HCT116 (cell line): ENCODE data around the gene MCF2L2. TPM values are rescaled to one million over a fixed set of nuclear protein-coding genes. Genes with fewer than 3 reads are reported as not detected.

Source experiments
- ATAC-seq: fragments of 200-7000 bp; cut with Tn5 transposase; 2 replicates; pipeline ENCODE4 v1.9.1; 2020; ENCODE audit warnings: mild to moderate bottlenecking, moderate library complexity
- BruUV-seq: library from RNA; stranded (reverse); fragments of 400-500 nt; replicated peaks from 2 replicates; lab custom pipeline; 2021; lab: Mats Ljungman, UMichigan
- CTCF ChIA-PET: fragments of 300-600 bp; sonication (Branson Sonifier 250); formaldehyde crosslinking; loops from one replicate; lab custom pipeline; 2021; ENCODE audit warnings: antibody characterized with exemption; lab: Charles Lee
- POLR2A ChIA-PET: fragments of 300-600, 350-600 bp; sonication (Branson Sonifier 250); formaldehyde crosslinking; loops from one replicate; lab custom pipeline; 2021; ENCODE audit warnings: antibody characterized with exemption; lab: Charles Lee
- RAD21 ChIA-PET, 2 experiments: fragments of 300-600 bp; sonication (Branson Sonifier 250); formaldehyde crosslinking; loops; one replicate each; lab custom pipeline; 2023; ENCODE audit warnings: low total read pairs in 2 of 2; ENCODE audit not compliant: uncharacterized antibody in 2 of 2, unreplicated experiment in 2 of 2, low non-redundant PET in 1 of 2; lab: Charles Lee
- DNase-seq: peaks from one replicate; pipeline ENCODE4 v3.0.0-alpha.2; 2010; ENCODE audit warnings: low read depth, low spot score
- H2AFZ ChIP-seq: fragments of 200-600 bp; shearing (Covaris generic), sonication (generic); 2 replicates; pipeline ENCODE4 v1.6.1; 2017; ENCODE audit warnings: low read depth, mixed run types, mixed read lengths, antibody characterized with exemption, low read length; ENCODE audit not compliant: poor library complexity, severe bottlenecking
- H3K27ac ChIP-seq: 2 replicates; pipeline ENCODE4 v1.5.1; 2012; ENCODE audit warnings: low read depth, low read length
- H3K27me3 ChIP-seq: fragments of 200-600 bp; sonication (generic); 2 replicates; pipeline ENCODE4 v1.6.1; 2016; ENCODE audit warnings: mixed run types, low read length, mixed read lengths; ENCODE audit not compliant: insufficient read depth
- H3K36me3 ChIP-seq, 2 experiments: fragments of 200-500 bp in 1 of 2; fragments of 200-600 bp in 1 of 2; sonication (Bioruptor generic) in 1 of 2; sonication (generic) in 1 of 2; 2 replicates each; pipeline versions ENCODE4 v1.5.1 to v1.6.1; 2014 to 2016; ENCODE audit warnings: low read length in 2 of 2, inconsistent platforms in 1 of 2, mixed read lengths in 1 of 2, mixed run types in 1 of 2; ENCODE audit not compliant: insufficient read depth in 2 of 2, control insufficient read depth in 1 of 2
- H3K4me1 ChIP-seq, 2 experiments: fragments of 200-600 bp in 1 of 2; sonication (generic) in 1 of 2; 2 replicates each; pipeline versions ENCODE4 v1.5.1 to v1.6.1; 2012 to 2017; ENCODE audit warnings: low read length in 2 of 2, inconsistent platforms in 1 of 2, mild to moderate bottlenecking in 1 of 2, mixed read lengths in 1 of 2, mixed run types in 1 of 2, moderate library complexity in 1 of 2; ENCODE audit not compliant: insufficient read depth in 2 of 2, control insufficient read depth in 1 of 2
- H3K4me2 ChIP-seq: fragments of 200-600 bp; sonication (generic); 2 replicates; pipeline ENCODE4 v1.6.1; 2017; ENCODE audit warnings: mixed run types, low read length, mixed read lengths
- H3K4me3 ChIP-seq, 2 experiments: fragments of 200-600 bp in 1 of 2; sonication (generic) in 1 of 2; replicated peaks in 1 of 2; 2 replicates each; pipeline ENCODE4 v1.5.1; 2011 to 2016; ENCODE audit warnings: low read length in 2 of 2, control low read depth in 1 of 2, low read depth in 1 of 2, mild to moderate bottlenecking in 1 of 2, mixed read lengths in 1 of 2, mixed run types in 1 of 2
- H3K79me2 ChIP-seq: fragments of 200-600 bp; sonication (generic); 2 replicates; pipeline ENCODE4 v1.6.1; 2017; ENCODE audit warnings: mild to moderate bottlenecking, mixed run types, low read length, moderate library complexity, mixed read lengths; ENCODE audit not compliant: insufficient read depth
- H3K9ac ChIP-seq: fragments of 200-600 bp; sonication (generic); 2 replicates; pipeline ENCODE4 v1.6.1; 2016; ENCODE audit warnings: low read length, mixed read lengths
- H3K9me2 ChIP-seq: fragments of 200-600 bp; sonication (generic), shearing (Covaris generic); 2 replicates; pipeline ENCODE4 v1.6.1; 2017; ENCODE audit warnings: mixed run types, mild to moderate bottlenecking, moderate library complexity; ENCODE audit not compliant: insufficient read depth
- H3K9me3 ChIP-seq, 2 experiments: fragments of 200-500 bp in 1 of 2; fragments of 200-600 bp in 1 of 2; sonication (Bioruptor generic) in 1 of 2; sonication (generic) in 1 of 2; 2 replicates each; pipeline ENCODE4 v1.6.1; 2014 to 2017; ENCODE audit warnings: low read length in 2 of 2, mixed read lengths in 2 of 2, inconsistent platforms in 1 of 2, low read depth in 1 of 2, mild to moderate bottlenecking in 1 of 2, mixed run types in 1 of 2, moderate library complexity in 1 of 2; ENCODE audit not compliant: control insufficient read depth in 1 of 2, insufficient read depth in 1 of 2
- H4K20me1 ChIP-seq: fragments of 200-600 bp; sonication (generic), shearing (Covaris generic); 2 replicates; pipeline ENCODE4 v1.6.1; 2017; ENCODE audit warnings: mixed run types, mild to moderate bottlenecking, moderate library complexity; ENCODE audit not compliant: insufficient read depth
- ATF3 ChIP-seq: IDR thresholded peaks from 2 replicates; pipeline ENCODE4 v1.6.1; 2012
- EGR1 ChIP-seq: IDR thresholded peaks from 2 replicates; pipeline ENCODE4 v1.6.1; 2012; ENCODE audit warnings: low read depth
- EZH2phosphoT487 ChIP-seq: fragments of 200-600 bp; IDR thresholded peaks from 2 replicates; pipeline ENCODE4 v1.6.1; 2018; ENCODE audit warnings: antibody characterized with exemption, borderline replicate concordance
- FOSL1 ChIP-seq: IDR thresholded peaks from 2 replicates; pipeline ENCODE4 v1.6.1; 2012; ENCODE audit warnings: low read depth
- JUND ChIP-seq: IDR thresholded peaks from 2 replicates; pipeline ENCODE4 v1.6.1; 2012
- REST ChIP-seq: IDR thresholded peaks from 2 replicates; pipeline ENCODE4 v1.6.1; 2012; ENCODE audit warnings: low read depth
- SRF ChIP-seq: IDR thresholded peaks from 2 replicates; pipeline ENCODE4 v1.6.1; 2012; ENCODE audit warnings: low read depth
- TCF7L2 ChIP-seq: IDR thresholded peaks from 2 replicates; pipeline ENCODE4 v1.7.0; 2011; ENCODE audit warnings: borderline replicate concordance, inconsistent platforms; ENCODE audit not compliant: insufficient read depth, insufficient read length; ENCODE audit errors: extremely low read depth
- YY1 ChIP-seq: IDR thresholded peaks from 2 replicates; pipeline ENCODE4 v1.6.1; 2011; ENCODE audit warnings: low read length, low read depth, moderate library complexity, mild to moderate bottlenecking; ENCODE audit not compliant: insufficient replicate concordance; ENCODE audit errors: extremely low read depth
- ZNF274 ChIP-seq: fragments of 200-500 bp; sonication (Bioruptor generic); IDR thresholded peaks from 2 replicates; pipeline ENCODE4 v1.6.1; 2014; ENCODE audit warnings: mild to moderate bottlenecking, low read depth, low read length, inconsistent platforms
- intact Hi-C: fragments of 100-400 bp; cut with micrococcal nuclease; formaldehyde crosslinking; loops from 2 replicates; pipeline ENCODE4 v1.10.0; 2022
- total RNA-seq: library from RNA; stranded (reverse); gene quantifications from one replicate; pipeline ENCODE4 v1.2.1, GENCODE V29; 2021; ENCODE audit not compliant: unreplicated experiment

Gene MCF2L2
- total RNA-seq, 1 experiment from 2014 or later = 1.5 TPM

- Histone ChIP-seq H3K36me3 (no peaks in the 10 kb centered on the region), H3K4me2 (no peak overlapping the region), H3K9me2 (no peaks in the 10 kb centered on the region), H3K4me3 (no peak overlapping the region), H3K27ac (no peak overlapping the region), H3K9ac (no peak overlapping the region), H3K79me2 (no peaks in the 10 kb centered on the region), H2AFZ (no peak overlapping the region), H3K9me3 (no peaks in the 10 kb centered on the region), H3K27me3 (no peaks in the 10 kb centered on the region), H4K20me1 (no peaks in the 10 kb centered on the region), H3K4me1 (peaks cover 0 to 3% of the 10 kb centered on the region in 2 experiments; a peak in 2 of 4 replicates)
- TF ChIP-seq REST (no peak), ZNF274 (no peak), EZH2phosphoT487 (no peak), EGR1 (no peak), YY1 (no peak), TCF7L2 (no peak), ATF3 (no peak), SRF (no peak), FOSL1 (no peak), JUND (no peak)
- no peak for DNase-seq
- intact Hi-C loops = no loop called here
- no peak for ATAC-seq
- ChIA-PET POLR2A (no interaction called here), RAD21 (no interaction called here), CTCF (no interaction called here)
- BruUV-seq = no TSS peak
Observed at GRCh38 chr3:183291497-183292031, 136.9 kb downstream of the MCF2L2 start.
